HepG2 (cell line): ENCODE data around the gene NKAIN4. TPM values are rescaled to one million over a fixed set of nuclear protein-coding genes. Genes with fewer than 3 reads are reported as not detected.

ENCODE experiments used
- ATAC-seq: fragments of 200-7000 bp; cut with Tn5 transposase; 3 replicates; pipeline ENCODE4 v1.9.1; 2020; ENCODE audit warnings: mild to moderate bottlenecking, moderate library complexity
- BruUV-seq: library from RNA; stranded (reverse); fragments of 400-500 nt; replicated peaks from 2 replicates; lab custom pipeline; 2021; lab: Mats Ljungman, UMichigan
- CTCF ChIA-PET: fragments of 300-600 bp; formaldehyde crosslinking; extraction: SDS; loops from one replicate; lab custom pipeline; 2021; ENCODE audit warnings: low total read pairs, inconsistent platforms, low intra/inter-chr PET ratio; lab: Yijun Ruan, JAX
- POLR2A ChIA-PET: fragments of 350-600 bp; sonication (Branson Sonifier 250); formaldehyde crosslinking; loops from one replicate; lab custom pipeline; 2020; ENCODE audit warnings: antibody characterized with exemption, inconsistent platforms; lab: Yijun Ruan, JAX
- DNase-seq: peaks from one replicate; pipeline ENCODE4 v3.0.0-alpha.2; 2015; ENCODE audit warnings: low spot score
- FAIRE-seq: peaks from 3 replicates; lab custom pipeline; 2011; peaks lifted over from hg19 to GRCh38; lab: Jason Lieb, UNC
- H2AFZ ChIP-seq: one replicate; pipeline ENCODE4 v1.6.1; 2011; ENCODE audit warnings: low read length, inconsistent platforms
- H3K27ac ChIP-seq: fragments of 300-600 bp; 3 replicates; pipeline ENCODE4 v1.8.0; 2011; ENCODE audit warnings: mixed run types, mild to moderate bottlenecking, mixed read lengths, low read length, inconsistent platforms; ENCODE audit not compliant: insufficient read depth; ENCODE audit errors: extremely low read length
- H3K27me3 ChIP-seq, 2 experiments: fragments of 200-600 bp in 1 of 2; 2 replicates in 1 of 2; 3 replicates in 1 of 2; pipeline versions ENCODE4 v1.6.0 to v1.8.0; 2011; ENCODE audit warnings: low read length in 2 of 2, mild to moderate bottlenecking in 2 of 2, moderate library complexity in 2 of 2, inconsistent platforms in 1 of 2; ENCODE audit not compliant: insufficient read depth in 2 of 2, control insufficient read depth in 1 of 2
- H3K36me3 ChIP-seq, 2 experiments: fragments of 200-600 bp in 1 of 2; replicated peaks in 1 of 2; 2 replicates in 1 of 2; 3 replicates in 1 of 2; pipeline versions ENCODE4 v1.5.1 to v1.8.0; 2011; ENCODE audit warnings: low read length in 2 of 2, inconsistent platforms in 1 of 2; ENCODE audit not compliant: insufficient read depth in 2 of 2, control insufficient read depth in 1 of 2
- H3K4me1 ChIP-seq: 2 replicates; pipeline ENCODE4 v1.5.1; 2012; ENCODE audit warnings: low read length, inconsistent platforms; ENCODE audit not compliant: insufficient read depth
- H3K4me2 ChIP-seq: 2 replicates; pipeline ENCODE4 v1.6.0; 2011; ENCODE audit warnings: low read depth, low read length, inconsistent platforms
- H3K4me3 ChIP-seq, 3 experiments: fragments of 200-600 bp in 1 of 3; sonication (generic), shearing (Covaris generic) in 1 of 3; replicated peaks in 1 of 3; 2 replicates each; pipeline ENCODE4 v1.5.1; 2011 to 2016; ENCODE audit warnings: low read length in 3 of 3, inconsistent platforms in 2 of 3, low read depth in 2 of 3, mild to moderate bottlenecking in 2 of 3, control low read depth in 1 of 3, mixed read lengths in 1 of 3; ENCODE audit not compliant: insufficient read depth in 1 of 3
- H3K79me2 ChIP-seq: one replicate; pipeline ENCODE4 v1.6.1; 2011; ENCODE audit warnings: low read length, inconsistent platforms; ENCODE audit not compliant: insufficient read depth
- H3K9ac ChIP-seq: 2 replicates; pipeline ENCODE4 v1.6.0; 2011; ENCODE audit warnings: mild to moderate bottlenecking, low read depth, low read length, inconsistent platforms; ENCODE audit not compliant: insufficient read depth
- H3K9me3 ChIP-seq: 2 replicates; pipeline ENCODE4 v1.5.1; 2012; ENCODE audit warnings: mild to moderate bottlenecking, low read length
- H4K20me1 ChIP-seq: 2 replicates; pipeline ENCODE4 v1.6.0; 2011; ENCODE audit warnings: inconsistent platforms, mild to moderate bottlenecking, low read length, moderate library complexity; ENCODE audit not compliant: insufficient read depth
- AKAP8 ChIP-seq: sonication (generic); formaldehyde crosslinking; IDR thresholded peaks from 2 replicates; pipeline ENCODE4 v1.5.1; 2020; ENCODE audit warnings: mild to moderate bottlenecking, missing genetic modification reagents
- CENPT ChIP-seq: sonication (generic); formaldehyde crosslinking; IDR thresholded peaks from 2 replicates; pipeline ENCODE4 v1.8.0; 2022; ENCODE audit warnings: low read depth, mild to moderate bottlenecking, moderate library complexity, missing genetic modification reagents
- FOXC1 ChIP-seq: sonication (generic); formaldehyde crosslinking; IDR thresholded peaks from 2 replicates; pipeline ENCODE4 v1.8.0; 2022; ENCODE audit warnings: mild to moderate bottlenecking, missing genetic modification reagents, borderline replicate concordance
- FOXP1 ChIP-seq, 2 experiments: fragments of 450-650 bp in 1 of 2; IDR thresholded peaks; 2 replicates each; pipeline ENCODE4 v1.6.1; 2017 to 2018; ENCODE audit warnings: antibody characterized with exemption in 1 of 2
- HOXA5 ChIP-seq: sonication (generic); formaldehyde crosslinking; IDR thresholded peaks from 2 replicates; pipeline ENCODE4 v1.4.0; 2020; ENCODE audit warnings: missing genetic modification reagents
- KAT2B ChIP-seq: fragments of 150-350 bp; IDR thresholded peaks from 2 replicates; pipeline ENCODE4 v1.6.1; 2014; ENCODE audit warnings: low read depth, low read length, borderline replicate concordance
- KAT8 ChIP-seq: IDR thresholded peaks from 2 replicates; pipeline ENCODE4 v1.6.1; 2016; ENCODE audit warnings: missing genetic modification reagents, missing compliant biosample characterization
- STAT5B ChIP-seq: sonication (generic); formaldehyde crosslinking; IDR thresholded peaks from 2 replicates; pipeline ENCODE4 v1.4.0; 2020; ENCODE audit warnings: missing genetic modification reagents
- TP53 ChIP-seq: sonication (generic); formaldehyde crosslinking; conservative IDR thresholded peaks from 2 replicates; pipeline ENCODE4 v1.4.0; 2020; ENCODE audit warnings: missing genetic modification reagents
- ZBTB37 ChIP-seq: sonication (generic); formaldehyde crosslinking; IDR thresholded peaks from 2 replicates; pipeline ENCODE4 v1.4.0; 2020; ENCODE audit warnings: mild to moderate bottlenecking, missing genetic modification reagents
- ZNF720 ChIP-seq: sonication (generic); formaldehyde crosslinking; IDR thresholded peaks from 2 replicates; pipeline ENCODE4 v1.4.0; 2020; ENCODE audit warnings: missing genetic modification reagents
- ZNF784 ChIP-seq: sonication (generic); formaldehyde crosslinking; IDR thresholded peaks from 2 replicates; pipeline ENCODE4 v1.5.1; 2020; ENCODE audit warnings: missing genetic modification reagents, mild to moderate bottlenecking, borderline replicate concordance
- ZXDC ChIP-seq: sonication (generic); formaldehyde crosslinking; IDR thresholded peaks from 2 replicates; pipeline ENCODE4 v1.5.0; 2020; ENCODE audit warnings: mild to moderate bottlenecking, missing genetic modification reagents
- WGBS: methylation state at CpG from one replicate; pipeline ENCODE4 v1.1.6; 2017; ENCODE audit warnings: low lambda C conversion rate; 5-methylcytosine and 5-hydroxymethylcytosine counted together
- in situ Hi-C: cut with HindIII; loops from 2 replicates; pipeline ENCODE4 v1.10.0; 2017; ENCODE audit warnings: low pct_unique_long_range_greater_than_20kb; ENCODE audit not compliant: extremely low pct_ligation_motif_present
- intact Hi-C: fragments of 100-400 bp; cut with micrococcal nuclease; formaldehyde crosslinking; loops from one replicate; pipeline ENCODE4 v1.10.0; 2022; ENCODE audit not compliant: unreplicated experiment
- polyA plus RNA-seq, 8 experiments: library from polyadenylated mRNA; depleted of rRNA in 3 of 8; stranded (reverse) in 7 of 8; unstranded in 1 of 8; fragments of >200 nt; fragmentation: Illumina TruSeq in 4 of 8; extraction: Trizol in 4 of 8; gene quantifications; 2 replicates each; pipeline versions ENCODE4 v1.2.1 to v1.2.3, GENCODE V29; 2011 to 2016; ENCODE audit warnings: low read depth in 4 of 8, missing spikeins in 1 of 8, mixed read lengths in 1 of 8; ENCODE audit not compliant: insufficient read depth in 1 of 8
- total RNA-seq, 5 experiments: library from RNA; depleted of rRNA; stranded (reverse); fragments of >200 nt; fragmentation: Illumina TruSeq; extraction: Trizol; gene quantifications; 2 replicates each; pipeline ENCODE4 v1.2.3, GENCODE V29; 2016; ENCODE audit warnings: low read depth in 1 of 5

Gene NKAIN4
- total and polyA plus RNA-seq, 2 of the 13 experiments (the other 11 are each of a cell fraction or from before 2014, with no cell fraction given) = not detected

- no peaks in the 10 kb centered on the region; the same call in 1 of the 2 replicates for H4K20me1 ChIP-seq
- FAIRE-seq (no peak), ATAC-seq (peak; percentile 4; the same call in 2 of the 3 replicates), DNase-seq (no peak)
- ChIA-PET POLR2A (no interaction called here), CTCF (no interaction called here)
- no peaks in the 10 kb centered on the region for H3K36me3 ChIP-seq
- BruUV-seq = no TSS peak
- H3K4me2 ChIP-seq = no peak overlapping the region
- no peak for TF ChIP-seq ZXDC (CRISPR knock-in tag)
- TF ChIP-seq CENPT (CRISPR knock-in tag) = 0 out of 2 replicates have a peak, but pooled peaks have one; percentile 10
- H3K4me1 ChIP-seq = peaks cover 13% of the 10 kb centered on the region
- H3K9ac ChIP-seq = no peak overlapping the region
- intact Hi-C loops = loop anchor here (10.0 kb wide), 1 partner anchor 189 kb away; no protein-coding TSS in a partner anchor
- H3K9me3 ChIP-seq = no peaks in the 10 kb centered on the region
- H3K27ac ChIP-seq = no peak overlapping the region
- in situ Hi-C loops = no loop called here
- H3K27me3 ChIP-seq = peaks cover 27 to 81% of the 10 kb centered on the region in 2 experiments
- H3K4me3 ChIP-seq = no peak overlapping the region
- H3K79me2 ChIP-seq = no peaks in the 10 kb centered on the region
- 47% methylated on average over 25 of the region's 25 CpGs for WGBS
- H2AFZ ChIP-seq = no peak overlapping the region
These were observed 10.5 kb downstream of the NKAIN4 start for GRCh38 chr20:63243604-63244247.

- BruUV-seq = no TSS peak
These were observed 11.5 kb downstream of the NKAIN4 start for GRCh38 chr20:63242736-63243135.

More at GRCh38 chr20:63242736-63243135, 11.5 kb downstream of the NKAIN4 start:
- CTCF ChIA-PET = no interaction called here
- no peak overlapping the region for H2AFZ ChIP-seq
- peaks cover 27 to 78% of the 10 kb centered on the region in 2 experiments for H3K27me3 ChIP-seq
- no peaks in the 10 kb centered on the region for H3K79me2 ChIP-seq
- H3K4me1 ChIP-seq = peaks cover 21% of the 10 kb centered on the region
- TF ChIP-seq ZNF720 (CRISPR knock-in tag) (no peak), FOXC1 (CRISPR knock-in tag) (no peak), TP53 (no peak), ZBTB37 (no peak), AKAP8 (no peak), KAT2B (no peak), KAT8 (CRISPR knock-in tag) (no peak), FOXP1 (IDR thresholded peaks at IDR 0.05) (no peak), FOXP1 (CRISPR knock-in tag; IDR thresholded peaks at IDR 0.05) (no peak), ZNF784 (CRISPR knock-in tag) (no peak), HOXA5 (CRISPR knock-in tag) (no peak), STAT5B (no peak)
- DNase-seq = no peak
- POLR2A ChIA-PET = no interaction called here
- H3K27ac ChIP-seq = no peak overlapping the region
- intact Hi-C loops = loop anchor here (10.0 kb wide), 1 partner anchor 188 kb away; no protein-coding TSS in a partner anchor
- 63% methylated on average over 21 of the region's 21 CpGs for WGBS
- no peaks in the 10 kb centered on the region for H3K9me3 ChIP-seq
- H4K20me1 ChIP-seq = no peaks in the 10 kb centered on the region; the same call in 1 of the 2 replicates
- no peak overlapping the region for H3K9ac ChIP-seq
- in situ Hi-C loops = no loop called here
- H3K36me3 ChIP-seq = no peaks in the 10 kb centered on the region
- ATAC-seq = no peak
- no peak overlapping the region for H3K4me2 ChIP-seq
- no peak for FAIRE-seq
- H3K4me3 ChIP-seq = no peak overlapping the region
